ENCODE measurements around the gene GLRA3. TPM values are rescaled to one million over a fixed set of nuclear protein-coding genes. Genes with fewer than 3 reads are reported as not detected.
A peak's percentile ranks its signal among the peaks of the same experiment; 100 is the strongest.
"Not testable (repeated sequence)": the region's sequence is repeated elsewhere in the genome, so short reads cannot be mapped to it uniquely, and the experiment has no call there.

Gene GLRA3
- total and polyA plus RNA-seq, 8 donors = 0.04 to 0.49 (median 0.12) TPM

DNA sequence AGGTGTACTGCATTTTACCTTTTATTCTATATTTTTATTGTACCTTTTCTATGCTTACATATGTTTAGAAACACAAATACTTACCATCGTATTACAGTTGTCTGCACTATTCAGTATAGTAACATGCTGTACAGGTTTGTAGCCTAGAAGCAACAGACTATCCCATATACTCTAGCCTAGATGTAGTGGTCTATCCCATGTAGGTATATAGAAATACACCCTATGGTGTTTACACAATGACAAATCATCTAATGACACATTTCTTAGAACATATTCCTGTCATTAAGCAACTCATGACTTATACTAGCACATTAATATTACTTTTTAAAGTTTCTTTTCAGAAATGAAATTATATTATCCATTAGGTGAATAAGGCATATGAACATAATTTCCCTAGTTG is 195.6 kb downstream of the GLRA3 start:
- Histone ChIP-seq H3K36me3 (no peaks in the 10 kb centered on the region), H3K27ac (no peak overlapping the region), H3K27me3 (no peaks in the 10 kb centered on the region), H3K4me1 (no peaks in the 10 kb centered on the region), H3K4me3 (no peak overlapping the region), H3K9me3 (no peaks in the 10 kb centered on the region)
- DNase-seq (no peak), FAIRE-seq (no peak), ATAC-seq (no peak)
- WGBS, 2 donors = 69 to 85% methylated on average over 1 of the region's 1 CpG
- intact Hi-C loops (cut with DNase I) = loop anchor here in 2 of 3 donors (5.0 kb wide), 2 partner anchors 266 to 271 kb away; no protein-coding TSS in a partner anchor
- TF ChIP-seq, protein P1, sequence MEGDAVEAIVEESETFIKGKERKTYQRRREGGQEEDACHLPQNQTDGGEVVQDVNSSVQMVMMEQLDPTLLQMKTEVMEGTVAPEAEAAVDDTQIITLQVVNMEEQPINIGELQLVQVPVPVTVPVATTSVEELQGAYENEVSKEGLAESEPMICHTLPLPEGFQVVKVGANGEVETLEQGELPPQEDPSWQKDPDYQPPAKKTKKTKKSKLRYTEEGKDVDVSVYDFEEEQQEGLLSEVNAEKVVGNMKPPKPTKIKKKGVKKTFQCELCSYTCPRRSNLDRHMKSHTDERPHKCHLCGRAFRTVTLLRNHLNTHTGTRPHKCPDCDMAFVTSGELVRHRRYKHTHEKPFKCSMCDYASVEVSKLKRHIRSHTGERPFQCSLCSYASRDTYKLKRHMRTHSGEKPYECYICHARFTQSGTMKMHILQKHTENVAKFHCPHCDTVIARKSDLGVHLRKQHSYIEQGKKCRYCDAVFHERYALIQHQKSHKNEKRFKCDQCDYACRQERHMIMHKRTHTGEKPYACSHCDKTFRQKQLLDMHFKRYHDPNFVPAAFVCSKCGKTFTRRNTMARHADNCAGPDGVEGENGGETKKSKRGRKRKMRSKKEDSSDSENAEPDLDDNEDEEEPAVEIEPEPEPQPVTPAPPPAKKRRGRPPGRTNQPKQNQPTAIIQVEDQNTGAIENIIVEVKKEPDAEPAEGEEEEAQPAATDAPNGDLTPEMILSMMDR (IDR thresholded peaks at IDR 0.05) = no peak

DNA sequence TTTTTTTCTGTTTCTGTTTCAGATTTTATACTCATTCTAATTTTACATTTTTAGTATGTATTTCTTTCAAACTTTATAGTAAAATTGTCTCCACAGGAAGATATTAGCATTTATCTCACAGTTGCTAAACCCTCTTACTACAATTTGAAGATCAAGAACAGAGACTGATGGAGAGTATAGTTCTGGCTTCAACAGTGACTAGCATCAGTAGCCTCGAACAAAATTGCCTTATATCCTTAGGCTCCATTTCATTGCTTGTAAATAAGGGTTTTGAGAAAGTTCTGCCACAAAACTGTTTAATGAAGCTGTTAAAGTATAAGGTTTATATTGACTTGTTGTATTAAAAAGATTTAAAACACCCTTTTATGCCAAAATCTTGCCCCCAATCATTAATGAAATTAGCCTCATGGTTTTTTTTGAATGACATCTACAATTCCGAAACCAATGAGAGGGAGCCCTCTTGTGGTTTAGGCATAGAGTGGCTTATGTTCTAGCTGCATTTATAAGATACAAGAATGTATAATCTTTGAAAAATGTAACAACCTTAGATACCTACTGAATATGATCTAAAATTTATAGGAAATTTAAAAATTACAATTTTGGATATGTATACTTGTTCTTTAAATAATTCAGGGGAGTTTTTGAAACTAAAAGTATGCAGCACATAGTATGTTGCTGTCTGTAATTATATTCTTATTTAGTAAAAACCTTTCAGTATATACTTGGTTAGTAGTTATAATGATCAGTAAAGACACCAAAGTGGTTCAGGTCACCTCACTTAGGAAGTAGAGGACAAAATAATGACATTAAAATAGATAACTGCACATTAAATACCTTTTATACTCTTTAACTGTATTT is 196.9 kb downstream of the GLRA3 start:
- peaks cover 0 to under 1% (median under 1%) of the 10 kb centered on the region in 3 donors for H3K4me1 ChIP-seq
- H3K36me3 ChIP-seq = no peaks in the 10 kb centered on the region
- intact Hi-C loops (cut with DNase I) = loop anchor here in 2 of 3 donors (5.0 kb wide), 2 partner anchors 265 to 270 kb away; no protein-coding TSS in a partner anchor
- H3K27ac ChIP-seq = no peak overlapping the region
- ATAC-seq (peak in 3 of 4 donors; percentile 75 to 87 (median 77)), DNase-seq (no peak), FAIRE-seq (peak; percentile 97)
- TF ChIP-seq, protein P1 (IDR thresholded peaks at IDR 0.05) = peak in 3 of 4 donors; percentile 45 to 63 (median 58)
- no peaks in the 10 kb centered on the region for H3K27me3 ChIP-seq
- H3K4me3 ChIP-seq = no peak overlapping the region
- 24 to 29% methylated on average over 2 of the region's 2 CpGs for WGBS, 2 donors
- H3K9me3 ChIP-seq = no peaks in the 10 kb centered on the region

DNA sequence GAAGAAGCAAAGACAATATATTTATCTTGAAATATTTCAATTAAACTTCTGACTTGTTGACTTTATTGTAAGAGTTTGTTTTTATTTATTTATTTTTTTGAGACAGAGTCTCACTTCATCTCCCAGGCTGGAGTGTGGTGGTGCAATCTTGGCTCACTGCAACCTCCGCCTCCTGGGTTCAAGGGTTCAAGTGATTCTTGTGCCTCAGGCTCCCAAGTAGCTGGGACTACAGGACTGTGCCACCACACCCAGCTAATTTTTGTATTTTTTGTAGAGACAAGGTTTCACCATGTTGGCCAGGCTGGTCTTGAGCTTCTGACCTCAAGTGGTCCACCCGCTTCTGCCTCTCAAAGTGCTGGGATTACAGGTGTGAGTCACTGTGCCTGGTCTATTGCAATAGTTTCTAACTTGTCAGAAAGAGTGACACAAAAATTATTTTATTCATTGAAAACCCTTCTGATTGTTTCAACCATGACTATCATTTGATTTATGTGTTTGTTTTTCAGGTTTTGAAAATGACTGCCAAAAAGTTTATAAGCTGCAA is 199.1 kb downstream of the GLRA3 start:
- H3K9me3 ChIP-seq, FAIRE-seq, H3K4me3 ChIP-seq, H3K27ac ChIP-seq, DNase-seq, H3K36me3 ChIP-seq, H3K27me3 ChIP-seq, ATAC-seq: not testable (repeated sequence)
- intact Hi-C loops (cut with DNase I) = loop anchor here in 2 of 3 donors (5.0 kb wide), 2 partner anchors 263 to 268 kb away; no protein-coding TSS in a partner anchor
- peaks cover 3 to 15% (median 15%) of the 10 kb centered on the region in 3 donors for H3K4me1 ChIP-seq
- 84 to 95% methylated on average over 2 of the region's 2 CpGs for WGBS, 2 donors

DNA sequence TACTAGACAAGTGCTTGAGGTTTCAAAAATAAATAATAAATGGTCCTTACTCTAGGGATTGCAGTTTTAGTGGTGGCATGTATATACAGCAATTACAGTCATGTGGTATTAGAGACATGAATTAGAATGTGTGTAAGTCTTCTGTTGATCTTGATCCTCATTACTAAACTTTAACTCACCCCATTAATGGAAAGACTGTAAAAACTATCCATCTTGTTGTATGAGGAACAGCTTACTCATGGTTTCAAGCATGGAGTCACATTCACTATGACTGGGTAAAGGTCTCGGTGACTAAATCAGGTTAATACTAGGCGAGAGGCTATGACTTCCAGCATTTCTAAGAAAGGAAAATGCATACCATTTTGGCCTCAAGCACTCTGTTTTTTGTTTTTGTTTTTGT is 199.8 kb downstream of the GLRA3 start:
- no peaks in the 10 kb centered on the region for H3K27me3 ChIP-seq
- no peaks in the 10 kb centered on the region for H3K9me3 ChIP-seq
- TF ChIP-seq, protein P1 (IDR thresholded peaks at IDR 0.05) = no peak
- H3K27ac ChIP-seq = no peak overlapping the region
- WGBS, 2 donors = 91 to 97% methylated on average over 2 of the region's 2 CpGs
- intact Hi-C loops (cut with DNase I) = no loop called here
- FAIRE-seq (no peak), ATAC-seq (no peak), DNase-seq (no peak)
- no peaks in the 10 kb centered on the region for H3K36me3 ChIP-seq
- no peak overlapping the region for H3K4me3 ChIP-seq
- H3K4me1 ChIP-seq = peaks cover 3 to 15% (median 15%) of the 10 kb centered on the region in 3 donors

DNA sequence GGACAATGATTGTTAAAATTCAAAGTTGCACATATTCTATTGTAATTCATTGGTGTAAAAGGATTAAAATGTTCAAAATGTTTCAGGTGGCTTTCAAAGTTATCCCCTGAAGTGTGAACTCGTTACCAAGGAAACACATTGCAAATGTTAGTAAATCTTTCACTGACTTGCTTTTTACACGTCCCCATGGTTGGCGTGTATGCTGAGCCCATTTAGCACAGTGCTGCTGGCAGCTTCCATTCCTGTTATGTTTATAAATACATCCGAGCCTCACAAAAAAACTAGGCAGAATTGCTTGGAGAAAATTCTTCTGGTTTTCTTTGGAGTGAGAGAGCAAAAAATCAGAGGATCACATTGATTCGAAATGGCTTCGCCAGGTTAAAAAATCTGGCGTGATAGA is 200.9 kb downstream of the GLRA3 start:
- Histone ChIP-seq H3K9me3 (no peaks in the 10 kb centered on the region), H3K4me3 (no peak overlapping the region), H3K4me1 (peaks cover 3 to 15% (median 15%) of the 10 kb centered on the region in 3 donors), H3K27me3 (no peaks in the 10 kb centered on the region), H3K36me3 (no peaks in the 10 kb centered on the region), H3K27ac (no peak overlapping the region)
- 79 to 81% methylated on average over 7 of the region's 7 CpGs for WGBS, 2 donors
- FAIRE-seq (no peak), ATAC-seq (no peak), DNase-seq (no peak)
- intact Hi-C loops (cut with DNase I) = no loop called here
- TF ChIP-seq, protein P1 (IDR thresholded peaks at IDR 0.05) = no peak
